Hepatocyte (in vitro differentiated cells): Measurements from ENCODE around the gene SERPINE1. TPM values are rescaled to one million over a fixed set of nuclear protein-coding genes. Genes with fewer than 3 reads are reported as not detected.
"Not testable (repeated sequence)": the region's sequence is repeated elsewhere in the genome, so short reads cannot be mapped to it uniquely, and the experiment has no call there.

ENCODE experiments used
- DNase-seq: peaks from one replicate; pipeline ENCODE4 v3.0.0-alpha.2; 2016; ENCODE audit warnings: low spot score
- H2AFZ ChIP-seq: fragments of 200-600 bp; sonication (generic); 2 replicates; pipeline ENCODE4 v1.6.0; 2016; ENCODE audit warnings: antibody characterized with exemption, mild to moderate bottlenecking
- H3K27ac ChIP-seq: fragments of 200-600 bp; sonication (generic); 2 replicates; pipeline ENCODE4 v1.5.1; 2016; ENCODE audit warnings: mild to moderate bottlenecking
- H3K27me3 ChIP-seq: fragments of 200-600 bp; sonication (generic); 2 replicates; pipeline ENCODE4 v1.6.1; 2016
- H3K36me3 ChIP-seq: fragments of 200-600 bp; sonication (generic); replicated peaks from 2 replicates; pipeline ENCODE4 v1.5.1; 2016; ENCODE audit warnings: low read depth; ENCODE audit not compliant: insufficient read depth
- H3K4me1 ChIP-seq: fragments of 200-600 bp; sonication (generic); 2 replicates; pipeline ENCODE4 v1.5.1; 2016; ENCODE audit warnings: mild to moderate bottlenecking, moderate library complexity; ENCODE audit not compliant: insufficient read depth
- H3K4me2 ChIP-seq: fragments of 200-600 bp; sonication (generic); 2 replicates; pipeline ENCODE4 v1.6.0; 2016
- H3K4me3 ChIP-seq: fragments of 200-600 bp; sonication (generic); 2 replicates; pipeline ENCODE4 v1.5.1; 2016; ENCODE audit warnings: mild to moderate bottlenecking
- H3K79me2 ChIP-seq: fragments of 200-600 bp; sonication (generic); 2 replicates; pipeline ENCODE4 v1.6.0; 2017; ENCODE audit warnings: mild to moderate bottlenecking
- H3K9me2 ChIP-seq: fragments of 200-600 bp; sonication (generic); replicated peaks from 2 replicates; pipeline ENCODE4 v1.6.0; 2017; ENCODE audit warnings: mild to moderate bottlenecking; ENCODE audit not compliant: insufficient read depth
- H3K9me3 ChIP-seq: fragments of 200-600 bp; sonication (generic); 2 replicates; pipeline ENCODE4 v1.5.1; 2016; ENCODE audit warnings: low read depth, mild to moderate bottlenecking
- H4K20me1 ChIP-seq: fragments of 200-600 bp; sonication (generic); 2 replicates; pipeline ENCODE4 v1.6.0; 2016; ENCODE audit warnings: mild to moderate bottlenecking; ENCODE audit not compliant: insufficient read depth, poor library complexity, severe bottlenecking
- CTCF ChIP-seq: fragments of 200-600 bp; sonication (generic); IDR thresholded peaks from 2 replicates; pipeline ENCODE4 v1.5.1; 2016; ENCODE audit warnings: antibody characterized with exemption, mild to moderate bottlenecking; ENCODE audit not compliant: poor library complexity
- EZH2 ChIP-seq: fragments of 200-600 bp; sonication (generic); IDR thresholded peaks from 2 replicates; pipeline ENCODE4 v1.6.1; 2016; ENCODE audit warnings: antibody characterized with exemption, mild to moderate bottlenecking, borderline replicate concordance
- EZH2phosphoT487 ChIP-seq: fragments of 200-600 bp; sonication (generic); IDR thresholded peaks from one replicate; pipeline ENCODE4 v1.6.1; 2018; ENCODE audit warnings: antibody characterized with exemption, mild to moderate bottlenecking, low read depth, moderate library complexity; ENCODE audit not compliant: unreplicated experiment, severe bottlenecking
- WGBS: methylation state at CpG from one replicate; pipeline ENCODE4 v1.1.6; 2016; ENCODE audit warnings: low lambda C conversion rate; ENCODE audit errors: missing lambda C conversion rate; 5-methylcytosine and 5-hydroxymethylcytosine counted together
- polyA plus RNA-seq: library from polyadenylated mRNA; unstranded; fragments of >200 nt; fragmentation: Nextera tagmentation; extraction: Ambion mirVana; gene quantifications from 2 replicates; pipeline ENCODE4 v1.2.1, GENCODE V29; 2016
- total RNA-seq: library from RNA; depleted of rRNA; stranded (reverse); fragments of >200 nt; gene quantifications from 2 replicates; pipeline ENCODE4 v1.2.3, GENCODE V29; 2014

SERPINE1 gene
- total and polyA plus RNA-seq, 2 experiments from 2014 or later = 98.2 to 185 TPM

- H3K4me3 ChIP-seq = no peak overlapping the region
- no peak for TF ChIP-seq EZH2
- no peak for TF ChIP-seq CTCF
- no peak for TF ChIP-seq EZH2phosphoT487
- H4K20me1 ChIP-seq = no peaks in the 10 kb centered on the region
- no peaks in the 10 kb centered on the region for H3K9me3 ChIP-seq
- peak overlapping the region; percentile 50 for H3K4me2 ChIP-seq
- no peak overlapping the region for H2AFZ ChIP-seq
- H3K79me2 ChIP-seq = no peaks in the 10 kb centered on the region
- DNase-seq = peak; percentile 95
- H3K9me2 ChIP-seq = no peaks in the 10 kb centered on the region
- WGBS = 41% methylated on average over 26 of the region's 26 CpGs
- H3K27ac ChIP-seq = peak overlapping the region; percentile 86
- peaks cover 12% of the 10 kb centered on the region for H3K4me1 ChIP-seq
- no peaks in the 10 kb centered on the region for H3K27me3 ChIP-seq
- H3K36me3 ChIP-seq = no peaks in the 10 kb centered on the region
Observed at GRCh38 chr7:101099969-101100781, 26.7 kb upstream of the SERPINE1 start.

- WGBS = 93% methylated on average over 18 of the region's 18 CpGs
- Histone ChIP-seq H3K9me2 (no peaks in the 10 kb centered on the region), H2AFZ (no peak overlapping the region), H3K27ac (peak overlapping the region; percentile 86), H3K79me2 (no peaks in the 10 kb centered on the region), H3K4me3 (no peak overlapping the region), H4K20me1 (no peaks in the 10 kb centered on the region), H3K36me3 (no peaks in the 10 kb centered on the region), H3K9me3 (no peaks in the 10 kb centered on the region), H3K27me3 (no peaks in the 10 kb centered on the region), H3K4me1 (peaks cover 12% of the 10 kb centered on the region), H3K4me2 (no peak overlapping the region)
- no peak for DNase-seq
- TF ChIP-seq EZH2phosphoT487 = no peak
- no peak for TF ChIP-seq EZH2
- no peak for TF ChIP-seq CTCF
Observed at GRCh38 chr7:101100858-101101847, 25.8 kb upstream of the SERPINE1 start.

DNA sequence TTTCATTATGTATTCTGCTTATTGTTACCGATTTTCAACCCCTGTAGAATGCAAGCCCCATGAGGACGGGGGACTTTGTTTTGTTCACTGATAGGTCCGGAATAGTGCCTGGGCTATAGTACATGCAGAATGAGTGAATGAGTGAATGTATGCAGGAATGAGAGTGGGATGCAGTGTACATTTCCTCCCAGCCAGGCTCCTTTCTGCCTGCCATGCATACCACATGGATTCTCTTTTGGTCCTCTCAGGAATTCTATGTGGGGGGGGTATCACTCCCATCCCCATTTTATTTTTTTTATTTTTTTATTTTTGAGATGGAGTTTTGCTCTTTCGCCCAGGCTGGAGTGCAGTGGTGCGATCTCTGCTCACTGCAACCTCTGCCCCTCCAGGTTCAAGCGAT, 24.9 kb upstream of the SERPINE1 start:
- H3K4me2 ChIP-seq = no peak overlapping the region
- no peak overlapping the region for H3K4me3 ChIP-seq
- H2AFZ ChIP-seq = no peak overlapping the region
- no peak for TF ChIP-seq EZH2phosphoT487
- TF ChIP-seq CTCF = no peak
- TF ChIP-seq EZH2 = no peak
- WGBS = 94% methylated on average over 6 of the region's 6 CpGs
- H3K9me2 ChIP-seq = no peaks in the 10 kb centered on the region
- peaks cover 12% of the 10 kb centered on the region for H3K4me1 ChIP-seq
- no peaks in the 10 kb centered on the region for H4K20me1 ChIP-seq
- no peaks in the 10 kb centered on the region for H3K27me3 ChIP-seq
- H3K27ac ChIP-seq = no peak overlapping the region
- H3K36me3 ChIP-seq = no peaks in the 10 kb centered on the region
- no peaks in the 10 kb centered on the region for H3K79me2 ChIP-seq
- DNase-seq = no peak
- H3K9me3 ChIP-seq = no peaks in the 10 kb centered on the region

GRCh38 chr7:101103701-101104100, 23.2 kb upstream of the SERPINE1 start:
- not testable (repeated sequence) for H4K20me1 ChIP-seq, H2AFZ ChIP-seq, H3K27me3 ChIP-seq, H3K79me2 ChIP-seq, H3K27ac ChIP-seq, H3K36me3 ChIP-seq, H3K9me3 ChIP-seq, H3K4me2 ChIP-seq, DNase-seq, H3K9me2 ChIP-seq, H3K4me3 ChIP-seq
- peaks cover 12% of the 10 kb centered on the region for H3K4me1 ChIP-seq
- whole genome bisulfite sequencing = 92% methylated on average over 10 of the region's 10 CpGs
